ENCODE results near the gene KATNA1. TPM values are rescaled to one million over a fixed set of nuclear protein-coding genes. Genes with fewer than 3 reads are reported as not detected.
A peak's percentile ranks its signal among the peaks of the same experiment; 100 is the strongest.
"Not testable (repeated sequence)": the region's sequence is repeated elsewhere in the genome, so short reads cannot be mapped to it uniquely, and the experiment has no call there.

Gene KATNA1
- total RNA-seq (2014; rRNA removed; shearing (Covaris generic); ENCODE audit: low replicate concordance), result 21.3 and 22.5 TPM in 2 replicates

DNA sequence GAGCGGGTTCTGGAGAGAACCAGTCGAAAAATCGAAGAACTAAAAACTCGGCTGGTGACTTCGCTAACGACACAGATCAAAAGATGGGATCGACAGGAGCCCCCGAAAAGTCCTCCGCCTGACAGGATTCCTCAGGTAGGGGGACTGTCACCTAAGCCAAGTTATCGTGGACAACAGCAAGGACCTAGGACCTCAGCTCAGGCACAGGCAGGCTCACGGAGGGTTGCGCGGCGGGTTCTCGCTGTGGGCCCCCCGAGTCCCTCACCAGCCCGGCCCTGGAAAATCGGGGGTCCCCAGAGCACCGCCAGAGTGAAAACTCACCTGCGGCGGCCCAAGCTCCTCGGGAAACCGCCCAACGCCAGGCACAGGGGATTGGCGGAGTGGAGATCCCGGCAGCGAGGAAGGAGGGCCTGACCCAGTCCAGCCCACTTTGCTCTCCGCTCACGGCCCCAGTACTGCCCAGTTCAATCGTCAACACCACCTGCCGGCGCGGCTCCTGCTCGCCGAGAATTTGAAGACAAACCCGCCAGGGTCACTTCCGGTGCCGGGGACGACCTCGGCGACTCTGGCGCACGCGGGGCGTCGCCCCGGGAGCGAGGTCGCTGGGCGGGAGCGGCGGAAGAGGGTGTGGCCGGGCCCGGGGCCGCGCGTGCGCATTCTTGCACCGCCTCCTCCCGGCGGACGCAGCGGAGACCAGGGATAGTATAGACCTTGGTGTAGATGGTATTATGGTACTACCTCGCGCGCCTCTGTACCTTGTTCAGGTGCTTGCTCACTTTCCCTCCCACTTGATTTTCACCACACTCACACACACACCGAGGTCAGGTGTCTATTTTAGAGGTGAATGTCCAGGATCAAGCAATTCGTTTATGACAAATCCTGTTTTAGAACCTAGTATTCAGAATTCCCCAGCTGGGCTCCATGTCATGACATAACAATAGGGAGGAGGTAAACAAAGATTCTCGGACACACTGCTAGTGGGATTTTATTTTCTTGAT lies at the start of gene KATNA1:
KATNA1 (minus strand) TSS at position 567 of the 998 bp plus-strand sequence. CDS start 10,167 bp downstream, outside the sequence.
- in situ Hi-C loops (cut with HindIII; ENCODE audit: low pct_unique_long_range_greater_than_20kb, low sequenced_read_pairs), result no loop called here
- peak; percentile 94 for DNase-seq (ENCODE audit: low read depth)

DNA sequence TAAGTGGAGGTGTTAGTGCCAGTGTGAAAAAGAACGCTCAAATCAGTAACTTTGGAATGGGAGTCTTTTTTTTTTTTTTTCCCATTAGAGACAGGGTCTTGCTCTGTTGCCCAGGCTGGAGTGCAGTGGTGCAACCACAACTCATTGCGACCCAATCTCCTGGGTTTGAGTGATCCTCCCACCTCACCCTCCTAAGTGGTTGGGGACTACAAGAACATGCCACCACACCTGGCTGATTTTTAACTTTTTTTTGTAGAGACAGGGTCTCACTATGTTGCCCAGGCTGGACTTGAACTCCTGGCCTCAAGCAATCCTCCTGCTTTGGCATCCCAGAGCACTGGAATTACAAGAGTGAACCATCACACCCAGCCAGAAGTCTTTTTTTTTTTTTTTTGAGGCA lies 49.7 kb upstream of the KATNA1 start:
- in situ Hi-C loops (cut with HindIII; ENCODE audit: low pct_unique_long_range_greater_than_20kb, low sequenced_read_pairs), result no loop called here
- DNase-seq (ENCODE audit: low read depth), result no peak

DNA sequence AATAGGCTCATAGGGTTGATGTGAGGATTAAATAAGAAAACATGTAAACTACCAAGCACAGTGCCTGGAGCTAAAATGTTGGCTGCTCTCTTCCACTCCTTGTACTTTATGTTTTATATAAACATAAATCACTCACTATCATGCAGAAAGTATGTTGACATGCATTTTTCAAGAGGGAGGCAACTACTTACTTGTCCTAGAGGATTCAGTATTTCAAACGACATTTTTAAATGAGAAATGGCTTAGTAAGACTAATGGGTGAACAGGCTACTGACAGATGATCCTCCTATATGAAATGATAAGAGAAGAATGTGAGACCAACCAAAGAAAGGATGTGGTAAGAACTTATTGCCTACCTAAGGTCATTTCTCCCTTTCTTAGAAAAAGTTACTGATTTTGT lies 48.4 kb upstream of the KATNA1 start:
- no peak for DNase-seq (ENCODE audit: low read depth)

DNA sequence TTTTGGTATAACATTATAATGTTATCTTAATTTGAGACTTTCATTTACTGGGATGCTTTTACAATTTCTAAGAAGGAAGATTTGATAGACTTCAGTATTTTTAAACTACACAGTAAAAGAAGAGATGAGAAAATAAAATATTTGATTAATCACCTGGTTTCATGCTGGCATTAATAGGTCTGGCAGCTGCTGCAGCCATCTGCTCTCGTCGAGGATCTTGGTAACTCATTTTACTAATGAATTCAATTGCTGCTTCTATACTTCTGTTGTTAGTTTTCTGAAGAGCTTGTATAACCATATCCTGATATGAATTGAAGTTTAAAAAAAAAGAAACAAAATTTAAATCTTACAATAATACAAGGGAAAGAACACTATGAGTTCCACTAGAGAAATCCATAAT lies 46.4 kb upstream of the KATNA1 start:
- DNase-seq (ENCODE audit: low read depth), result no peak
- in situ Hi-C loops (cut with HindIII; ENCODE audit: low pct_unique_long_range_greater_than_20kb, low sequenced_read_pairs), result no loop called here

More for the DNA sequence above, 48.4 kb upstream of the KATNA1 start:
- in situ Hi-C loops (cut with HindIII; ENCODE audit: low pct_unique_long_range_greater_than_20kb, low sequenced_read_pairs), result no loop called here

DNA sequence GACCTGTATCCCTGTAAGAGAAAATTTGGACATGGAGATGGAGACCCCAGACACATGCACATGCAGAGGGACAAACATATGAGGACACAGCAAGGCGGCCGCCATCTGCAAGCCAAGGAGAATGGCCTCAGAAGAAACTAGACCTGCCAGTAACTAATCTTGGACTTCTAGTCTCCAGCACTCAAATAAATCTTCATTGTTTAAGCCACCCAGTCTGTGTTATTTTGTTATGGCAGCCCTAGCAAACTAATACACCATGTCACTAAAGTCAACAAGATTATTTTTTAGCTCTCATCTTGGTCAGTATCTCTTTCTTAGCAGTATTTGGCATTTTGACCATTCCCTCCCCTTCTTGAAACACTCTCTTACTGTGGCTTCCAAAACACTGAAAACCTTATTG lies 42.7 kb upstream of the KATNA1 start:
- in situ Hi-C loops (cut with HindIII; ENCODE audit: low pct_unique_long_range_greater_than_20kb, low sequenced_read_pairs), result no loop called here
- no peak for DNase-seq (ENCODE audit: low read depth)

DNA sequence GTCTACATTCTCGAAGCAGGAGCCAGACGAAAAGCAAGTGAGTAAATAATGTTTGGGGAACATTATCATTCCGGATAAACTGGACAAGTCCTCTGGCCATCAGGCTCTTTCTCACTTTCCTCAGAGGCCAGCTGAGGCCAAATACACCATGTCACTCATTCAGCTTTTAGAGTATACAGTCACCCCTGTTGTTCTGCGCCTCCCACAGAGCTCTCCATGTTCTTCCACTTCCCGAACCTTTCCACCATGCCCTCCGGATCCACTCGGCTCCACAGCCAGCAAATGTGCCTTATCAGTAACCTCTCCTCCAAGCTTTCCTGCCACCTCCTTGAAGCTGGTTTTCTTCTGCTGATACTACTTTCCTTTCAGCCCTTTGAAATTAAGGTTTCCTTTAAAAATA lies 37.7 kb upstream of the KATNA1 start:
- in situ Hi-C loops (cut with HindIII; ENCODE audit: low pct_unique_long_range_greater_than_20kb, low sequenced_read_pairs), result no loop called here
- DNase-seq (ENCODE audit: low read depth), result no peak

DNA sequence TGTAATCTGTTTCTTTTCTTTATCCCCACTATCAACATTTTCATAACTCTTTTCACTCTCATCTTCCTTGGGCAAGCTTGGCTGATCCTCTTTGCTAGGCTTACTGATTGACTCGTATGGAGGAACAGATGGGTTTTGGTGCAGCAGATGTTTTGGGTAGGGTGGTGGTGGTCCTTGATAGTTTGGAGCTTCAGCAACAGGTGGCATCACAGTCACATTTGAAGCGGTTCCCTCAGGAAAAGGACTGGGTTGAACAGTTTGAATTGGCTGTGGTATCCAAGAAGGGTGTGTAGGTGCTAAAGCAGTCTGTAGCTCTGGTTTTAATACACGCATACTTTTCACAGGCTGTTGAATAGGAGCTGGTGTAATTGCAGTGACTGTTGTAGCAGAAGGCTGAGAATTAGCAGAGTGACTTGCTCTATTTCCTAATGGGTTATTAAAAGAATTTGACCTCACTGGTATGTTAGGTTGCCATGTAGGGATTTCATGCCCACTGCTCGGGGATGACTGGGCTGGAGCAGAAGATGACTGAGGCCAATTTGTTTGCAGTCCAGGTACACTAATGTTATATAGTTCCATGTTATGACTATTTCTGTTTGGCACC lies 34.8 kb upstream of the KATNA1 start:
- no peak for DNase-seq (ENCODE audit: low read depth)
- in situ Hi-C loops (cut with HindIII; ENCODE audit: low pct_unique_long_range_greater_than_20kb, low sequenced_read_pairs), result no loop called here

DNA sequence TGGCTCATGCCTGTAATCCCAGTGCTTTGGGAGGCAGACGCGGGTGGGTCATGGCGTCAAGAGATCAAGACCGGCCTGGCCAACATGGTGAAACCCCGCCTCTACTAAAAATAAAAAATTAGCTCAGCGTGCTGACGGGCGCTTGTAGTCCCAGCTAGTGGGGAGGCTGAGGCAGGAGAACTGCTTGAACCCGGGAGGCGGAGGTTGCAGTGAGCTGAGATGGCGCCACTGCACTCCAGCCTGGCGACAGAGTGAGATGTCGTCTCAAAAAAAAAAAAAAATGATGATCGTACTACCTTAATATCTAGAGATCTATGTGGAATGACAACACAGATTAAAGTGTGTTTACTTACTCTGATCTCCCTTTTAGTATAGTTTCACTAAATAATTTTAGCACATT lies 33.3 kb upstream of the KATNA1 start:
- DNase-seq (ENCODE audit: low read depth); in situ Hi-C loops (cut with HindIII; ENCODE audit: low pct_unique_long_range_greater_than_20kb, low sequenced_read_pairs): not testable (repeated sequence)

DNA sequence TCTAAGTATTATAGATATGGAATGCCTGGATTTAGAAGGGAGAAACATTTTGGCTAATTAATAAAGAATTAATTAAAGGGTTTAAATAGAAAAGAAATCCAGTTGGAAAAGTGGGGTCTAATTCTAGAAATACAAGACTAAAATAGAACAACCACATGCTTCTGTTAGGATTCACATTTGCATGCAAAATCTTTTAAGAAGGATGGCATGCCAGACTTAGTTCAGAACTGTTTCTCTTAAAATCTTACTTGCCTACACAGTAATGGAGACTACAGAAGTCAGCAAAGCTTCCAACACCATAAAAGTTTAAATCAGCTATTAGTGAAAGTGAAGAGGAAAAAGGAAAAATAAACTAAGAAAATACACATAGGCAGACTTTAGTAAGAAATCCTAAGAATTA lies 32.7 kb upstream of the KATNA1 start:
- in situ Hi-C loops (cut with HindIII; ENCODE audit: low pct_unique_long_range_greater_than_20kb, low sequenced_read_pairs), result no loop called here
- DNase-seq (ENCODE audit: low read depth), result no peak

DNA sequence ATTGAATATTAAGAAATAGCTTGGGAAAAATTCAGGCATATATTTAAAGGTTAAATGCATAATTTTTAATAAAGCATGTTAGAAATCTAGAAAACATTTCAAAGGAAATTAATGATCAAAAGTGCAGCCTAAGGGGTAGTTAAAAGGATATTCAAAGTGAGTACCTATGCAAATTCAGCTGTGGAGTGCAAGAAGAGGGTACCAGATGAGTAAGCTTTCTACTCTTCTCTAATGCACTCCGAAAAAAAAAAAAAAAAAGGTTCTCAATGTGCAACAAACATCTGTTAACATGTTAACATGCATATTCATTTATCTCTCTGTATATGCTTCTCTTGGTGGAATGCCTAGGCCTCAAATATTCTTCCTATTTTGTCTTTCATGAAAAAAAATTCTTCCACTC lies 32.0 kb upstream of the KATNA1 start:
- no peak for DNase-seq (ENCODE audit: low read depth)
- in situ Hi-C loops (cut with HindIII; ENCODE audit: low pct_unique_long_range_greater_than_20kb, low sequenced_read_pairs), result no loop called here

DNA sequence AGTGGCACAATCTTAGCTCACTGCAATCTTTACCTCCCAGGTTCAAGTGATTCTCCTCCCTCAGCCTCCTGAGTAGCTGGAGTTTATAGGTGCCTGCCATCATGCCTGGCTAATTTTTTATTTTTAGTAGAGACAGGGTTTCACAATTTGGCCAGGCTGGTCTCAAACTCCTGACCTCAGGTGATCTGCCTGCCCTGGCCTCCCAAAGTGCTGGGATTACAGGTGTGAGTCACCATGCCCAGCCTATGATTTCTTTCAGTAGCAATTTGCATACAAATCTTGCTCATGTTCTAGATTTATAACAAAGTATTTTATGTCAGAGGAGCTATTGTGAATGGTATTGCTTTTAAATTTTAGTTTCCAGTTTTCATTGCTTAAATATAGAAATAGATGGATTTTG lies 23.8 kb upstream of the KATNA1 start:
- DNase-seq (ENCODE audit: low read depth); in situ Hi-C loops (cut with HindIII; ENCODE audit: low pct_unique_long_range_greater_than_20kb, low sequenced_read_pairs): not testable (repeated sequence)

DNA sequence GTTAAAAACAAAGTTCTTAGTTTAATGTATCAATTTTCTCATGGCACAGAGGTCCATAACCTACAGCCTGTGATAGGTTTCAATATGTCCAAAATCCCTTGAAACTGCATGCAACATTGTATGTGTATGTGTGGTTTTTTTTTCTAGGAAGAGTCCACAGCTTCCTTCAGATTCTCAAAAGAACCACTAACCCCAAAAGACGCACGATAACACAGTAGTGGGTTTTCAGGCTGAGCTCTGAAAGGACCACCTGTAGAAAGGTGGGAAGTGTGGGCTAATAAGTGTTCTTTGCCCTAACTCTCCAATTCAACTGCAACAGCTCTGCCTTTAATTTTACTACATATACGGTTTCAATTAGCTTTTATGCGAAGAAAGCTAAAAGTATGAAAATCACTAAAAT lies 11.5 kb upstream of the KATNA1 start:
- in situ Hi-C loops (cut with HindIII; ENCODE audit: low pct_unique_long_range_greater_than_20kb, low sequenced_read_pairs), result no loop called here
- DNase-seq (ENCODE audit: low read depth), result no peak

DNA sequence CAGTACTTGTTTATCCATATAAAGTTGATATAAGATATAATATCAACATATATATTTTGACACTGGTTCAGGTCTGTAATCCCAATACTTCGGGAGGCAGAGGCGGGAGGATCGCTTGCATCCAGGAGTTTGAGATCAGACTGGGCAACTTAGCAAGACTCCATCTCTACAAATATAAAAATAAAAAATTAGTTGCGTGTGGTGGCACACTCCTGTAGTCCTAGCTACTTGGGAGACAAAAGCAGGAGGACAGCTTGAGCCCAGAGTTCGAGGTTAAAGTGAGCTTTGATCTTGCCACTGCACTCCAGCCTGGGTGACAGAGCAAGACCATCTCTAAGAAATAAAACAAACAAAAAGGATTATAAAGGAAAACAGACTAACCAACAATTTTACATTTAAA lies 8.9 kb upstream of the KATNA1 start:
- no peak for DNase-seq (ENCODE audit: low read depth)
- in situ Hi-C loops (cut with HindIII; ENCODE audit: low pct_unique_long_range_greater_than_20kb, low sequenced_read_pairs), result no loop called here

DNA sequence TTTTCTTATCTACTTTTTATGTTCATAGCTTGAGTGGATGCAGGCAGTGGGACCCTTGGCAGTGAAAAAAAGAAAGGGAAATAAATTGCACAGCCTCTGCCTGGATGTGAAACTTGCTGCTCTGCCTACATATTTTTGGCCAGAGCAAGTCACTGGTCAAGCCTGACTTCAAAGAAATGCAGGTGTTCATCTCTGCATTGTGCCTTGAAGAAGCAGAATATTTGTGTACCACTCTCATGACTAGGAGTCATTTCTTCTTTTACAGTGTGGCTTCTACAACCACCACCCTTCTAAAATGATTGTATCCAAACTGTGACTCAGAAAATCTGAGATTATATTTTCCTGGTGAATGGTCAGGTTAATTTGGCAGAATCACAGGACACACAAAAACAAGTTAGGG lies 2.5 kb upstream of the KATNA1 start:
- in situ Hi-C loops (cut with HindIII; ENCODE audit: low pct_unique_long_range_greater_than_20kb, low sequenced_read_pairs), result no loop called here
- DNase-seq (ENCODE audit: low read depth), result no peak

DNA sequence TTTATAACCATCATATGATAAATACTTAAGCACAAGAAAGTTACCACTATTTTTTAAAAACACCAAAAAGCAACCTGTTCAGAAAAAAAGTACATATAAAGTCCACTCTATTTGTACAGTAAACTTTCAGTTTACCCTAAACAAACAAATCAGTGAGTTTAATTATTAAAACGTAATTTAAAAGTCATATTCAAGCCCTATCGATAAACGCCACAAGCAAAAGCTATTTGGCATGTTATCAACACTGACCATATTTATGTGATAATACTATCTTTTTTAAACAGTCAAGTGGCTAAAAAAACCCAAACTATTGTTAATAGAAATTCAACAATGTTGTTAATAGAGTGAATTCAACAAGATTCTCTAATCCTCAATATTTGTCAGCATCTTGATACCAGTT lies 1.9 kb downstream of the KATNA1 start:
- no peak for DNase-seq (ENCODE audit: low read depth)
- in situ Hi-C loops (cut with HindIII; ENCODE audit: low pct_unique_long_range_greater_than_20kb, low sequenced_read_pairs), result no loop called here

DNA sequence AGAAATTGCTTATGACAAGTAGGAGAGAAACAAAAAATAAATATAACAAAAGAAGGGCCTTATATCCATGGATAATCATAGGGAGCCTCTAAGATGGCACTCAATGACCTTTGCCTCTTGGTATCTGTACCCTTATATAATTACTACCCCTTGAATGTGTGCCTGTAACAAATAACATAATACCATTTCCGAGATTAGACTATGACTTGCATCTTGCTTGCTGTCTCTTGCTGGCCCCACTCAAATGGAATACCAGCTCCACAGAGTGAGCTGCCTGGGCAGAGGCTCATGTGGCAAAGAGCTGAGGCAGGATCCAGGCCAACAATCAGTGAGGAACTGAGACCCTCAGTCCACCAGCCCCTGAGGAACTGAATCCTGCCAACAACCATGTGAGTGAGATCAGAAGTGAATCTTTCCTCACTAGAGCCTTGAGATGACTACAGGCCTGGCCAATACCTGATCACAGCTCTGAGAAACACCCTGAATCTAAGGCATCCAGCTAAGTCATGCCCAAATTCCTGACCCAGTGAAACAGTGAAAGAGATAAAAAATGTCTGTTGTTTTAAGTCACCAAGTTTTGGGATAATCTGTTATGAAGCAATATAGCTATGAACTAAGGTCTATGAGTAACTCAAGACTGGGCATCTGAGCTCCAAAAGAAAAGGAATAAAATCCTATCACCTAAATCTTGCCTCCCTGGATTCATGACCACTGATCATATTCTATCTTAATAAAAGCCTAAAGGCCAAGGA lies 5.5 kb downstream of the KATNA1 start:
- in situ Hi-C loops (cut with HindIII; ENCODE audit: low pct_unique_long_range_greater_than_20kb, low sequenced_read_pairs), result no loop called here
- no peak for DNase-seq (ENCODE audit: low read depth)

DNA sequence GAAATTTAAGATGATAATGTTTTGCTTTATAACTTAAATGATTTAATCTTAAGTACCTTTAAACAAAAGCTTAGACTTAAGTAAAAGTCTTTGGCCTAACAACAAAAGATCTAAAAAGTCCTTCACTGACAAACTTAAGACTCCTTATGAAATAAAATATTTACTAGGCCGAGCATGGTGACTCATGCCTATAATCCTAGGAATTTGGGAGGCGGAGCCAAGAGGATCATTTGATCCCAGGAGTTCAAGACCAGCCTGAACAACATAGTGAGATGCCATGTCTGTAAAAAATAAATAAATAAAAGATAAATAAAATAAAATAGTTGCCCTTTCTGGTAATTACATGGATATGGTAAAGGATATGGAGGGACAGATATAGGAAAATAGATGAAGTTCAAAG lies 12.4 kb downstream of the KATNA1 start:
- no peak for DNase-seq (ENCODE audit: low read depth)
- in situ Hi-C loops (cut with HindIII; ENCODE audit: low pct_unique_long_range_greater_than_20kb, low sequenced_read_pairs), result no loop called here

DNA sequence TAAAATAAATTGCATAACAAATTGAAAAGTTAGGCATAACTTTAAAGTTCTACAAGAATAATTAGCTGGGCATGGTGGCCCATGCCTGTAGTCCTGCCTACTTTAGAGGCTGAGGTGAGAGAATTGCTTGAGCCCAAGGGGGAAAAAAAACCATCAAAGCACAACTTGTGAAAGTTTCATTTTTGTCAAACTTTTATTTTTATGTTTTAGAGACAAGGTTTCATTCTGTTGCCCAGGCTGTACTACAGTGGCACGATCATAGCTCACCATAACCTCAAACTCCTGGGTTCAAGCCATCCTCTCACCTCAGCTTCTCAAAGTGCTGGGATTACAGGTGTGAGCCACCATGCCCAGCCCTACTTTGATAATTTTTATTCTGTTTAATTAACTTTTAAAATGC lies 14.2 kb downstream of the KATNA1 start:
- in situ Hi-C loops (cut with HindIII; ENCODE audit: low pct_unique_long_range_greater_than_20kb, low sequenced_read_pairs), result no loop called here
- no peak for DNase-seq (ENCODE audit: low read depth)

All from Caki2 (cell line).